GM12878 (cell line): ENCODE data around the gene ANXA4. TPM values are rescaled to one million over a fixed set of nuclear protein-coding genes. Genes with fewer than 3 reads are reported as not detected.
A peak's percentile ranks its signal among the peaks of the same experiment; 100 is the strongest.

Source experiments
- ATF7 ChIP-seq: fragments of 450-650 bp; IDR thresholded peaks from 2 replicates; pipeline ENCODE4 v1.6.1; 2016; ENCODE audit warnings: low read depth, mild to moderate bottlenecking
- BHLHE40 ChIP-seq, 2 experiments: fragments of 450-650 bp in 1 of 2; IDR thresholded peaks; 2 replicates each; pipeline ENCODE4 v1.6.1; 2011 to 2017; ENCODE audit warnings: low read depth in 2 of 2, borderline replicate concordance in 1 of 2, improper control_type of control experiment in 1 of 2, low read length in 1 of 2, mild to moderate bottlenecking in 1 of 2
- BMI1 ChIP-seq: fragments of 450-650 bp; IDR thresholded peaks from 2 replicates; pipeline ENCODE4 v1.6.1; 2016; ENCODE audit warnings: mild to moderate bottlenecking, moderate library complexity, borderline replicate concordance
- BRCA1 ChIP-seq: IDR thresholded peaks from 2 replicates; pipeline ENCODE4 v1.6.1; 2011; ENCODE audit warnings: low read depth, low read length, improper control_type of control experiment
- CBX5 ChIP-seq: sonication (generic); IDR thresholded peaks from 2 replicates; pipeline ENCODE4 v1.6.1; 2016; ENCODE audit warnings: low read depth, moderate library complexity, mild to moderate bottlenecking, inconsistent platforms
- CHD4 ChIP-seq: fragments of 200-600 bp; sonication (generic); IDR thresholded peaks from 2 replicates; pipeline ENCODE4 v1.6.1; 2016; ENCODE audit warnings: mild to moderate bottlenecking
- DPF2 ChIP-seq: fragments of 450-650 bp; IDR thresholded peaks from 2 replicates; pipeline ENCODE4 v1.6.1; 2017; ENCODE audit warnings: mild to moderate bottlenecking
- JUND ChIP-seq: IDR thresholded peaks from 2 replicates; pipeline ENCODE4 v1.6.1; 2012; ENCODE audit warnings: low read depth, mild to moderate bottlenecking, low read length, improper control_type of control experiment, moderate library complexity
- KLF5 ChIP-seq: fragments of 450-650 bp; IDR thresholded peaks from 2 replicates; pipeline ENCODE4 v1.6.1; 2014; ENCODE audit warnings: mild to moderate bottlenecking; ENCODE audit not compliant: partially characterized antibody
- MTA2 ChIP-seq: fragments of 450-650 bp; IDR thresholded peaks from 2 replicates; pipeline ENCODE4 v1.6.1; 2016; ENCODE audit warnings: low read depth, mild to moderate bottlenecking, moderate library complexity
- MXI1 ChIP-seq: fragments of 150-350 bp; IDR thresholded peaks from 2 replicates; pipeline ENCODE4 v1.6.1; 2011; ENCODE audit warnings: low read depth, mild to moderate bottlenecking, inconsistent platforms, low read length, improper control_type of control experiment
- NBN ChIP-seq: fragments of 450-650 bp; IDR thresholded peaks from 2 replicates; pipeline ENCODE4 v1.6.1; 2016
- NR2C2 ChIP-seq: IDR thresholded peaks from 2 replicates; pipeline ENCODE4 v1.6.1; 2011; ENCODE audit warnings: borderline replicate concordance, low read depth; ENCODE audit not compliant: control insufficient read depth, insufficient read length
- NRF1 ChIP-seq: conservative IDR thresholded peaks from 2 replicates; pipeline ENCODE4 v1.6.1; 2011; ENCODE audit warnings: mild to moderate bottlenecking, low read depth, low read length, improper control_type of control experiment
- PKNOX1 ChIP-seq: fragments of 450-650 bp; IDR thresholded peaks from 2 replicates; pipeline ENCODE4 v1.6.1; 2016; ENCODE audit warnings: mild to moderate bottlenecking
- PML ChIP-seq: IDR thresholded peaks from 2 replicates; pipeline ENCODE4 v1.6.1; 2012; ENCODE audit warnings: low read length, inconsistent platforms
- RCOR1 ChIP-seq: conservative IDR thresholded peaks from 2 replicates; pipeline ENCODE4 v1.6.1; 2012; ENCODE audit warnings: low read depth, low read length, improper control_type of control experiment
- RFX5 ChIP-seq: IDR thresholded peaks from 2 replicates; pipeline ENCODE4 v1.6.1; 2011; ENCODE audit warnings: low read depth, low read length, improper control_type of control experiment
- SIN3A ChIP-seq: IDR thresholded peaks from 2 replicates; pipeline ENCODE4 v1.6.1; 2012; ENCODE audit warnings: low read depth, low read length, improper control_type of control experiment
- SIX5 ChIP-seq: IDR thresholded peaks from 2 replicates; pipeline ENCODE4 v1.6.1; 2011; ENCODE audit warnings: mild to moderate bottlenecking, low read depth, low read length, moderate library complexity; ENCODE audit not compliant: severe bottlenecking
- SMAD1 ChIP-seq: fragments of 450-650 bp; IDR thresholded peaks from 2 replicates; pipeline ENCODE4 v1.6.1; 2018; ENCODE audit warnings: mild to moderate bottlenecking, low read depth; ENCODE audit not compliant: partially characterized antibody
- TARDBP ChIP-seq: IDR thresholded peaks from 2 replicates; pipeline ENCODE4 v1.6.1; 2016; ENCODE audit warnings: borderline replicate concordance
- USF1 ChIP-seq: IDR thresholded peaks from 2 replicates; pipeline ENCODE4 v1.6.1; 2011; ENCODE audit warnings: borderline replicate concordance, low read depth, mild to moderate bottlenecking, moderate library complexity, mixed read lengths, low read length; ENCODE audit not compliant: insufficient read depth; ENCODE audit errors: extremely low read length
- YBX1 ChIP-seq: fragments of 450-650 bp; IDR thresholded peaks from 2 replicates; pipeline ENCODE4 v1.6.1; 2016; ENCODE audit warnings: antibody characterized with exemption
- ZBED1 ChIP-seq: IDR thresholded peaks from 2 replicates; pipeline ENCODE4 v1.6.1; 2016; ENCODE audit warnings: borderline replicate concordance
- ZNF687 ChIP-seq: fragments of 450-650 bp; IDR thresholded peaks from 2 replicates; pipeline ENCODE4 v1.6.1; 2017; ENCODE audit warnings: mild to moderate bottlenecking, moderate library complexity
- ZSCAN29 ChIP-seq: fragments of 450-650 bp; IDR thresholded peaks from 2 replicates; pipeline ENCODE4 v1.6.1; 2017; ENCODE audit warnings: mild to moderate bottlenecking, moderate library complexity
- polyA plus RNA-seq, 11 experiments: library from polyadenylated mRNA; depleted of rRNA in 4 of 11; unstranded in 6 of 11; stranded (reverse) in 5 of 11; fragments of >200 nt; fragmentation: Nextera tagmentation in 4 of 11; fragmentation: Illumina TruSeq in 1 of 11; extraction: Ambion mirVana in 4 of 11; extraction: Trizol in 1 of 11; gene quantifications; 1 replicate in 1 of 11; 2 replicates in 10 of 11; pipeline versions ENCODE4 v1.2.1 to v1.2.3, GENCODE V29; 2011 to 2016; ENCODE audit warnings: inconsistent platforms in 2 of 11, missing spikeins in 2 of 11, low read depth in 1 of 11
- total RNA-seq, 4 experiments: library from RNA; depleted of rRNA in 3 of 4; stranded (reverse); fragments of >200 nt in 3 of 4; fragmentation: Illumina TruSeq in 1 of 4; extraction: Trizol in 1 of 4; gene quantifications; 2 replicates each; pipeline versions ENCODE4 v1.2.1 to v1.2.3, GENCODE V29; 2013 to 2021

ANXA4 gene
- total and polyA plus RNA-seq, 10 of the 15 experiments (the other 5 are each of a cell fraction or from before 2014, with no cell fraction given): 16.3 to 97.2 (median 71.0) TPM

GRCh38 chr2:69762513-69763494 lies 20.9 kb downstream of the ANXA4 start (continued):
- TF ChIP-seq ZBED1 (no peak), ZNF687 (no peak), YBX1 (no peak), SIX5 (no peak), JUND (no peak), KLF5 (no peak), BMI1 (no peak), ZSCAN29 (no peak), NBN (peak; percentile 91), NRF1 (no peak), CHD4 (no peak), BRCA1 (no peak), TARDBP (no peak), ATF7 (peak; percentile 91), BHLHE40 (IDR thresholded peaks at IDR 0.05; ENCODE audit: borderline replicate concordance in 1 of 2, low read depth in 2 of 2, low read length in 1 of 2) (peak in 1 of 2 experiments; percentile 34; a peak in 1 of 4 replicates), CBX5 (no peak), DPF2 (peak; percentile 72), RFX5 (no peak), SMAD1 (no peak), PKNOX1 (no peak), NR2C2 (no peak), SIN3A (no peak), MXI1 (0 out of 2 replicates have a peak, but pooled peaks have one; percentile 17), USF1 (no peak), RCOR1 (no peak), MTA2 (peak; percentile 35; the same call in 1 of the 2 replicates), PML (no peak)
